Gastroesophageal sphincter (tissue), 3 donors: ENCODE data around the gene CCDC71L.

ENCODE experiments used
- POLR2AphosphoS5 ChIP-seq: sonication (generic); formaldehyde crosslinking; IDR thresholded peaks from one replicate; pipeline ENCODE4 v1.6.1; 2017; ENCODE audit warnings: antibody characterized with exemption
- TF ChIP-seq, protein P1 (sequence below), 4 experiments: fragments of 200-600 bp in 2 of 4; fragments of 450-650 bp in 2 of 4; sonication (generic) in 1 of 4; IDR thresholded peaks; one replicate each; pipeline ENCODE4 v1.5.1; 2017 to 2019; ENCODE audit warnings: antibody characterized with exemption in 4 of 4, mild to moderate bottlenecking in 2 of 4, moderate library complexity in 2 of 4

GRCh38 chr7:106666353-106666752, 5.4 kb upstream of the CCDC71L start:
- TF ChIP-seq, protein P1, sequence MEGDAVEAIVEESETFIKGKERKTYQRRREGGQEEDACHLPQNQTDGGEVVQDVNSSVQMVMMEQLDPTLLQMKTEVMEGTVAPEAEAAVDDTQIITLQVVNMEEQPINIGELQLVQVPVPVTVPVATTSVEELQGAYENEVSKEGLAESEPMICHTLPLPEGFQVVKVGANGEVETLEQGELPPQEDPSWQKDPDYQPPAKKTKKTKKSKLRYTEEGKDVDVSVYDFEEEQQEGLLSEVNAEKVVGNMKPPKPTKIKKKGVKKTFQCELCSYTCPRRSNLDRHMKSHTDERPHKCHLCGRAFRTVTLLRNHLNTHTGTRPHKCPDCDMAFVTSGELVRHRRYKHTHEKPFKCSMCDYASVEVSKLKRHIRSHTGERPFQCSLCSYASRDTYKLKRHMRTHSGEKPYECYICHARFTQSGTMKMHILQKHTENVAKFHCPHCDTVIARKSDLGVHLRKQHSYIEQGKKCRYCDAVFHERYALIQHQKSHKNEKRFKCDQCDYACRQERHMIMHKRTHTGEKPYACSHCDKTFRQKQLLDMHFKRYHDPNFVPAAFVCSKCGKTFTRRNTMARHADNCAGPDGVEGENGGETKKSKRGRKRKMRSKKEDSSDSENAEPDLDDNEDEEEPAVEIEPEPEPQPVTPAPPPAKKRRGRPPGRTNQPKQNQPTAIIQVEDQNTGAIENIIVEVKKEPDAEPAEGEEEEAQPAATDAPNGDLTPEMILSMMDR (IDR thresholded peaks at IDR 0.05): no peak
- TF ChIP-seq POLR2AphosphoS5: no peak
